Type B pancreatic cell (in vitro differentiated cells): ENCODE measurements around the gene GUCY1A2. TPM values are rescaled to one million over a fixed set of nuclear protein-coding genes. Genes with fewer than 3 reads are reported as not detected.
"Not testable (repeated sequence)": the region's sequence is repeated elsewhere in the genome, so short reads cannot be mapped to it uniquely, and the experiment has no call there.

Experiments used
- DNase-seq: peaks from one replicate; pipeline ENCODE4 v3.0.0; 2021; ENCODE audit warnings: mixed read lengths; ENCODE audit not compliant: unreplicated experiment; ENCODE audit errors: extremely low spot score
- H3K27ac Mint-ChIP-seq: 2 replicates; pipeline ENCODE4 v1.8.0; 2021; ENCODE audit warnings: mild to moderate bottlenecking, mixed read lengths
- H3K27me3 Mint-ChIP-seq: 2 replicates; pipeline ENCODE4 v1.8.0; 2021; ENCODE audit warnings: mixed read lengths
- H3K36me3 Mint-ChIP-seq: 2 replicates; pipeline ENCODE4 v1.8.0; 2021; ENCODE audit warnings: mixed read lengths
- H3K4me1 Mint-ChIP-seq: one replicate; pipeline ENCODE4 v1.8.0; 2021; ENCODE audit warnings: mixed read lengths; ENCODE audit not compliant: unreplicated experiment
- H3K4me3 Mint-ChIP-seq: 2 replicates; pipeline ENCODE4 v1.8.0; 2021; ENCODE audit warnings: mild to moderate bottlenecking, mixed read lengths
- H3K9me3 Mint-ChIP-seq: 2 replicates; pipeline ENCODE4 v1.8.0; 2021; ENCODE audit warnings: mixed read lengths
- total RNA-seq: library from RNA; stranded (reverse); gene quantifications from 2 replicates; pipeline ENCODE4 v1.2.1, GENCODE V29; 2021; ENCODE audit warnings: low replicate concordance
- TF ChIP-seq, protein P1 (sequence below): fragments of 200-600 bp; sonication (generic); conservative IDR thresholded peaks from 2 replicates; pipeline ENCODE4 v1.5.0; 2021; ENCODE audit warnings: antibody characterized with exemption, mild to moderate bottlenecking

The GUCY1A2 gene
- total RNA-seq, 1 donor from 2014 or later = 13.2 TPM

DNA sequence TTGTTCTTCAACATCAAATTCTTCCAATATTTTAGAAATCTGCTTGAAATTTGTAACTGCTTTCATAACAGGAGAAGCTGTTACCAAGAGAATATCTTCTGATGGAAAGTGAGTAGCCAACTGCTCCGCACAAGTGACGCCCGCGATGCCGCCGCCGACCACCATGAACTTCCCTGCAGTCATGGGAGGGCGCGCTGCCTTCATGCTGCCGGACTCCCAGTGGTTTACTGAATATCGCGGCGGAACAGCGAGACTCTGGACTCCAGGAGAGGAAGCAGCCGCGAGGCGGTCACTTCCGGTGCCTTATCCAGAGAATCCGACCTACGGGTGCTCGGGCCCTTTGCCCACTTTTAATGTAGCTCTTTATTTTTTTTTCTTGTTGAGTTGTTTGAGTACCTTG lies 190.6 kb downstream of the GUCY1A2 start:
- TF ChIP-seq, protein P1, sequence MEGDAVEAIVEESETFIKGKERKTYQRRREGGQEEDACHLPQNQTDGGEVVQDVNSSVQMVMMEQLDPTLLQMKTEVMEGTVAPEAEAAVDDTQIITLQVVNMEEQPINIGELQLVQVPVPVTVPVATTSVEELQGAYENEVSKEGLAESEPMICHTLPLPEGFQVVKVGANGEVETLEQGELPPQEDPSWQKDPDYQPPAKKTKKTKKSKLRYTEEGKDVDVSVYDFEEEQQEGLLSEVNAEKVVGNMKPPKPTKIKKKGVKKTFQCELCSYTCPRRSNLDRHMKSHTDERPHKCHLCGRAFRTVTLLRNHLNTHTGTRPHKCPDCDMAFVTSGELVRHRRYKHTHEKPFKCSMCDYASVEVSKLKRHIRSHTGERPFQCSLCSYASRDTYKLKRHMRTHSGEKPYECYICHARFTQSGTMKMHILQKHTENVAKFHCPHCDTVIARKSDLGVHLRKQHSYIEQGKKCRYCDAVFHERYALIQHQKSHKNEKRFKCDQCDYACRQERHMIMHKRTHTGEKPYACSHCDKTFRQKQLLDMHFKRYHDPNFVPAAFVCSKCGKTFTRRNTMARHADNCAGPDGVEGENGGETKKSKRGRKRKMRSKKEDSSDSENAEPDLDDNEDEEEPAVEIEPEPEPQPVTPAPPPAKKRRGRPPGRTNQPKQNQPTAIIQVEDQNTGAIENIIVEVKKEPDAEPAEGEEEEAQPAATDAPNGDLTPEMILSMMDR = no peak
- Mint-ChIP-seq H3K27ac (no peak overlapping the region), H3K9me3 (peaks cover 7% of the 10 kb centered on the region), H3K4me1 (no peaks in the 10 kb centered on the region), H3K36me3 (no peaks in the 10 kb centered on the region), H3K4me3 (no peak overlapping the region), H3K27me3 (no peaks in the 10 kb centered on the region)
- DNase-seq = no peak

GRCh38 chr11:106826558-106826957 lies 191.7 kb downstream of the GUCY1A2 start:
- H3K27me3 Mint-ChIP-seq, H3K36me3 Mint-ChIP-seq, H3K27ac Mint-ChIP-seq, H3K4me3 Mint-ChIP-seq, H3K4me1 Mint-ChIP-seq, H3K9me3 Mint-ChIP-seq, DNase-seq: not testable (repeated sequence)

- Mint-ChIP-seq H3K27me3 (no peaks in the 10 kb centered on the region), H3K36me3 (no peaks in the 10 kb centered on the region), H3K4me1 (no peaks in the 10 kb centered on the region), H3K9me3 (no peaks in the 10 kb centered on the region), H3K27ac (no peak overlapping the region), H3K4me3 (no peak overlapping the region)
- no peak for DNase-seq
- TF ChIP-seq, protein P1 = no peak
These were observed 196.4 kb downstream of the GUCY1A2 start for GRCh38 chr11:106821826-106822225.

GRCh38 chr11:106821291-106821690 lies 197.0 kb downstream of the GUCY1A2 start:
- Mint-ChIP-seq H3K9me3 (no peaks in the 10 kb centered on the region), H3K27me3 (no peaks in the 10 kb centered on the region), H3K36me3 (no peaks in the 10 kb centered on the region), H3K4me3 (no peak overlapping the region), H3K27ac (no peak overlapping the region), H3K4me1 (no peaks in the 10 kb centered on the region)
- TF ChIP-seq, protein P1 = no peak
- DNase-seq = no peak

GRCh38 chr11:106818443-106818842 lies 199.8 kb downstream of the GUCY1A2 start:
- H3K27me3 Mint-ChIP-seq = no peaks in the 10 kb centered on the region
- TF ChIP-seq, protein P1 = no peak
- H3K4me1 Mint-ChIP-seq = no peaks in the 10 kb centered on the region
- DNase-seq = no peak
- no peaks in the 10 kb centered on the region for H3K36me3 Mint-ChIP-seq
- H3K27ac Mint-ChIP-seq = no peak overlapping the region
- H3K9me3 Mint-ChIP-seq = no peaks in the 10 kb centered on the region
- H3K4me3 Mint-ChIP-seq = no peak overlapping the region

DNA sequence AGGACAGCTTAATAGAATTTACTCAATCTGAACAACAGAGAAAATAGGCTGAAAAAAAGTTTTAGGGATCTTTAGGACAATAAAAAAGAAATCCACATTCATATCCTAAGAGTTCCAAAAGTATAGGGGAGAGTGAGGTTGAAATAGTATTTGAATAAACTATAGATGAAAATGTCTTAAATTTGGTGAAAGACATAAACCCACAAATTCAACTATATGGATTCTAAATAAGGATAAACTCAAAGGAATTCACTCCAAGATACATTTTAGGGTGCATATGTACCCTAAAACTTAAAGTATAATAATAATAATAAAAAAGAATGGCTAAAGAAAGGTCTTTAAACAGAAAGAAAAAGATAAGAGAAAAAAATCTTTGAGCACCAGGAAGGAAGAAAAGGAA lies 203.1 kb downstream of the GUCY1A2 start:
- Mint-ChIP-seq H3K27ac (no peak overlapping the region), H3K4me1 (no peaks in the 10 kb centered on the region), H3K9me3 (no peaks in the 10 kb centered on the region), H3K27me3 (no peaks in the 10 kb centered on the region), H3K36me3 (no peaks in the 10 kb centered on the region), H3K4me3 (no peak overlapping the region)
- no peak for DNase-seq
- TF ChIP-seq, protein P1 = no peak
